ENCODE data around the gene AGAP3. TPM values are rescaled to one million over a fixed set of nuclear protein-coding genes. Genes with fewer than 3 reads are reported as not detected.

The AGAP3 gene
- total RNA-seq, 2 donors from 2014 or later = 45.0 to 58.6 TPM

DNA sequence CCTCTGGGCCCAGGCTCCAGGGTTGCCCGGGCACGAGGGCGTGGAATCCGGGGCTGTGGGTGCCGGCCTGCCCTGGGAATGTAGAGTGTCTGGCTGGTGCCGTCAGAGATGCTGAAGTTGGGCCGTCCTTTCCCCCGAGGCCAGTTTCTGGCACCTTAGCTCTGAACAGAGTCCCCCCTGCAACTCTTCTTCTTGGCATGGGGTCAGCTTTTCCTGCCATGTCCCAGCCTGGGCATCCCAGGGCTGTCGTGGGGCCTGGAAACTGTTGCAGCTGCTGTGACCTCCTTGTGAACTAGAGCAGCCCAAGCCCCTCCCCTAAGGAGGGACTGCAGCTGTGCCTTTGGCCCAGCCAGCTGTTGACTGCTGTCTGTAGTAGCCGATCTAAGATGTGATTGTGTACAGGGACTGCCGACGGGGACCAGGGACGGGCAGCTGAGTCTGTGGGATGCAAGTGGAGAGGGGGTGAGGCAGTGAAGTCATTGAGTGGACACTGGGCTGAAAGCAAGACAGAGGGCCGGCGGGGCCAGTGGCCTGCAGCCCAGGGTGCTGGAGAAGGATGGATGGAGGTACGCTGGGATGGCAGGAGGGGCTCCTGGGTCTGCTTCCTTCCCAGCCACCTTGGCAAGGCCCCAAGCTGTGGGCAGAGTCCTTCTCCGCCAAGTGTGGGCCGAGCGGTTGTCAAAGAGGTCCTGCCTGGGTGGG is 45.5 kb downstream of the AGAP3 start:
- no peaks in the 10 kb centered on the region for H3K9me3 Mint-ChIP-seq
- H3K4me1 Mint-ChIP-seq = no peaks in the 10 kb centered on the region
- no peaks in the 10 kb centered on the region for H3K27me3 Mint-ChIP-seq
- no peak for ATAC-seq (replicated peaks)
- H3K4me3 Mint-ChIP-seq = no peak overlapping the region
- H3K36me3 Mint-ChIP-seq (ENCODE audit: low read depth) = peaks cover 20% of the 10 kb centered on the region
- no peak overlapping the region for H3K27ac Mint-ChIP-seq

DNA sequence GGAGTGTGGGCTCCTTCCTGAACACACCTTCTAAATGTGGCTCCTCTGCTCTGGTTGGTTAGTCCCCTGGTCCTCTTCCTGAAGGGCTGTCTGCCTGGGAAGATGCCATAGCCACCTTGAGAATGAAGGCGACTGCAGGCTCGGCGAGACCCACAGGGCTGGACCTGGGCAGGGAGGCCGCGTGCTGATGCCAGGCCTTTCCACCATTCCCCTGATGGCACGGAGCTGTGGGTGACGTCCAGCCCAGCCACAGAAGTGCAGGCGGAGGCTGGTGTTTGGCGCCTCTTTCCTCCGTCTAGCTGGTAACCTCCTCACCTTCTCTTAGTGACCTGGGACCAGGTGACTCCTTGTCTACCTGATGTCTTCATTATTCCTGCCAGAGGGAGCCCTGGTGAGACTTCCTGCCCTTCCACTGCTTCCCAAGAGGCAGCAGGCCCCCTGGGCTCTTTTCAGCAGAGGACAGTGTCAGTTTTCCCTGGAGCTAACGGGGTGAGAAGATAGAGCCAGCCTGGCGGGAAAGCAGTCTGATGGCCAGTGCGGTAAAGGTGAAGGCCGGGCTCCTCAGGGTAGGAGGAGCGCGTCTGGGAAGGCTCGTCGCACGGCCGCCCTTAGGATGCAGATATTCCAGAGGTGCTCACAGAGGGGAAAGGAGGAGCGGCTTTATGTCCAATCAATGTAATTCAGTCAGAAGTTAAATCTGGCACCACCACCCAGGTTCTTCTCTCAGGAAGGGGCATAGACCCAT is 46.4 kb downstream of the AGAP3 start:
- H3K27ac Mint-ChIP-seq = no peak overlapping the region
- no peaks in the 10 kb centered on the region for H3K27me3 Mint-ChIP-seq
- ATAC-seq (replicated peaks) = no peak

DNA sequence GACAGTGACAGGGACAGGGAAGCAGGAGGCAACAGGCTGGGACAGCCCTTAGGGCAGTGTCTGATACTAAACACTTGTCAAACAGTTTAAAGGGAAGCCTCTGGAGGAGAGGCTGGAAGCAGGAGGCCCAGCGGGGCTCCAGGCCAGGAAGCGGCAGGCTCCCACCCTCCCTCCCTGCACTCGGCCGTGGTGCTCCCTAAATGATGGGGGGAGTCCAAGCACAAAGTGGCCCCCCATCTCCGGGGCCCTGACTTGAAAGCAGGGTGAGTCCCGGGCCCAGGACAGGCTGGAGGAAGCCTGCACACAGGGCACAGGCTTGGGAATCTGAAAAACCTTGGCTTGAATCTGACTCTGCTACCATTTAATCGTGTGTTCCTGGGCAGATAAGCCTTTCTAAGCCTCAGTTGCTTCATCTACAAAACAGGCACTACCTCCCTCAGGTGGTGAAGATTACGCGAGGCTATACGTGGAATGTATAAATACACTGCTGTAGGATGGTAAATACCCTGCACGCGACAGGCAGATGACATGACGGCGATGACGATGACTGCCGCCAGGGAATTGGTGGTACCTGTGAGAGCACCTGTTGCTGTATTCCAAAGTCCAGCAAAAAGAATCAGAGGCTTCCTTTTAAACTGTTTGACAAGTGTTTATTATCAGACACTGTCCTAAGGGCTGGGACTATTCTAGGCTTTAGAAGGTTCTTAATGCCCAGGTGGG is 47.2 kb downstream of the AGAP3 start:
- H3K9me3 Mint-ChIP-seq = no peaks in the 10 kb centered on the region
- peaks cover 20% of the 10 kb centered on the region for H3K36me3 Mint-ChIP-seq (ENCODE audit: low read depth)
- no peak overlapping the region for H3K4me3 Mint-ChIP-seq
- no peaks in the 10 kb centered on the region for H3K27me3 Mint-ChIP-seq
- H3K27ac Mint-ChIP-seq = no peak overlapping the region
- no peak for ATAC-seq (replicated peaks)
- no peaks in the 10 kb centered on the region for H3K4me1 Mint-ChIP-seq

More for the DNA sequence above, 46.4 kb downstream of the AGAP3 start:
- no peaks in the 10 kb centered on the region for H3K9me3 Mint-ChIP-seq
- no peak overlapping the region for H3K4me3 Mint-ChIP-seq
- H3K36me3 Mint-ChIP-seq (ENCODE audit: low read depth) = peaks cover 20% of the 10 kb centered on the region
- no peaks in the 10 kb centered on the region for H3K4me1 Mint-ChIP-seq

DNA sequence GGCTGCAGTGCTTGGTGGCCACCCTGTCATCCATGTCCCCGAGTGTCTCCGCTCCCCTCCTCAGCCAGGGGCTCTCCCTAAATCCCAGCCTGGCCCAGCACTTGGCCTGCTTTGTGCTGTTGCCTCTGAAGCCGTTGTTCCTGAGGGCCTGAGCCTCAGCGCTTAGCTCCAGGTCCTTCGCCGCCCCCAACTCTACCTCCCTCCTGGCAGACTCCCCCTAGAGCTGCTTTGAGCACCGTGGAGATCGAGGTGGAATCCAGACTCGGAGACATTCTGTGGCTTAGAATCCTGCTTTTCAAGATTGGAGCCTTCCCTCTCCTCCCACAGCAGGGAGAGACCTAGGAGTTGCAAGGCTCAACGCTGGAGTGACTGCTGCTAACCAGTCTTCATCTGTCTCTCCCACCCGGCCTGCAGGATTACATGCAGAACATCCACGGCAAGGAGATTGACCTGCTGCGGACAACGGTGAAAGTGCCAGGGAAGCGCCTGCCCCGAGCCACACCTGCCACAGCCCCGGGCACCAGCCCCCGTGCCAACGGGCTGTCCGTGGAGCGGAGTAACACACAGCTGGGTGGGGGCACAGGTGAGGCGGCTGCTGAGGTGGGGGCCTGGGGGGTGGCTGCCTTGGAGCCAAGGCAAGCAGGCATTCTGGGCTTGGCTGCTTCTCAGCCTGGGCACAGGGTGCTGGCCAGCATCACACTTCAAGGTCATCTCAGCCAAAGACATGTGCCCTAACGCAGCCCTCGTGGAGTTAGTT is 47.9 kb downstream of the AGAP3 start:
- H3K36me3 Mint-ChIP-seq (ENCODE audit: low read depth) = peaks cover 20% of the 10 kb centered on the region
- no peaks in the 10 kb centered on the region for H3K4me1 Mint-ChIP-seq
- H3K27me3 Mint-ChIP-seq = no peaks in the 10 kb centered on the region
- no peaks in the 10 kb centered on the region for H3K9me3 Mint-ChIP-seq
- no peak overlapping the region for H3K4me3 Mint-ChIP-seq
- no peak for ATAC-seq (replicated peaks)
- no peak overlapping the region for H3K27ac Mint-ChIP-seq

DNA sequence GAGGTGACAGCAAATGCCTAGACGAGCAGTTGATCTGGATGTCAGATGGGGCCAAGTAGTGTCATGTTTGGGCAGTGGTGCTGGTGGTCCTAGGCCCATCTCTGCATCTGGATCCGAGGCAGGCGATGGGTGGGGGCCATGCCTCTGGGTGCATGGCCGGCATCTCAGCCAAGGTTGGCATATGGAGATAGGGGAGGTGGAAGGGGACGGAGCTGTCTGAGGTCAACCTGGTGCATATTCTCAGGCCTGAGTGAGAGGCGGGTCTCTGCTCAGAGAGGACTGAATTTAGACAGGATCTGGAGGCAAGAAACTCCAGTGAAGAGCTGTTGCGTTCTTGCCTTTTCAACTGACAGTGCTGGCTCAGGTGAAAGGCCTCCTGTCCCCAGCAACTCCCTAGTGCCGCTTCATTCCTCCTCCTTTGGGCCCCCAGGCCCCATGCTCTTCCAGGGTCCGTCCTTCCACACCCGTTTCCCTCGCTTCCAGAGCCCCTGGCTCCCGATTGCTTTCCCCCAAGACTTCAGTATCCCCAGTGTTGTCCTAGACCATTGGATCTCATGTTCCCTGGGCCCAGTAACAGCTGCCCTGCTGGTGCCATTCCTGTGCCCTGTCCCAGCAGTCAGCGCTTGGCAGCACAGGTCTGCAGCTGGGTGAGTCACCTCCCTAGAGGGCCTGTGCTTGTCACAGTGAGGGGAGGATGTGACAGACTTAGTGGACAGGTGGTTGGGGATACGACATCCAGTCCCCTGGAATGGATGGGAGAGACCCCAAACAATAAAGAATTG is 48.7 kb downstream of the AGAP3 start:
- Mint-ChIP-seq H3K36me3 (ENCODE audit: low read depth) (peaks cover 20% of the 10 kb centered on the region), H3K9me3 (no peaks in the 10 kb centered on the region), H3K4me1 (no peaks in the 10 kb centered on the region), H3K27me3 (no peaks in the 10 kb centered on the region), H3K27ac (no peak overlapping the region), H3K4me3 (no peak overlapping the region)
- ATAC-seq (replicated peaks) = no peak

DNA sequence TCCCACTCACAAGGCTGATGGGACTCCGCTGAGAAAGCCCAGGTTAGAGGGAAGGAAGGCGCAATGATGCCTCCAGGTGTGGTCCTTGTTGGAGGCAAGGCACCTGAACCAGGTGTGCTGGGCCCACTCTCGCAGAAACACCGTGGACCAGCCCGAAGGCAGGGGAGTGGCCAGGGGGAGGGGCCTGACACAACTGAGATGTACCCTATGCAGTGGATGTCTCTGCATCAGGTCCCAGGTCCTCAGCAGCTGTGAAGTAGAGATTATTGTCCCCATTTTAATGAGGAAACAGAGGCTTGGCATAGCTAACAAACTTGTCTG is 49.2 kb downstream of the AGAP3 start:
- Mint-ChIP-seq H3K4me1 (no peaks in the 10 kb centered on the region), H3K4me3 (no peak overlapping the region), H3K27me3 (no peaks in the 10 kb centered on the region), H3K9me3 (no peaks in the 10 kb centered on the region), H3K36me3 (ENCODE audit: low read depth) (peaks cover 17% of the 10 kb centered on the region), H3K27ac (no peak overlapping the region)
- no peak for ATAC-seq (replicated peaks)

DNA sequence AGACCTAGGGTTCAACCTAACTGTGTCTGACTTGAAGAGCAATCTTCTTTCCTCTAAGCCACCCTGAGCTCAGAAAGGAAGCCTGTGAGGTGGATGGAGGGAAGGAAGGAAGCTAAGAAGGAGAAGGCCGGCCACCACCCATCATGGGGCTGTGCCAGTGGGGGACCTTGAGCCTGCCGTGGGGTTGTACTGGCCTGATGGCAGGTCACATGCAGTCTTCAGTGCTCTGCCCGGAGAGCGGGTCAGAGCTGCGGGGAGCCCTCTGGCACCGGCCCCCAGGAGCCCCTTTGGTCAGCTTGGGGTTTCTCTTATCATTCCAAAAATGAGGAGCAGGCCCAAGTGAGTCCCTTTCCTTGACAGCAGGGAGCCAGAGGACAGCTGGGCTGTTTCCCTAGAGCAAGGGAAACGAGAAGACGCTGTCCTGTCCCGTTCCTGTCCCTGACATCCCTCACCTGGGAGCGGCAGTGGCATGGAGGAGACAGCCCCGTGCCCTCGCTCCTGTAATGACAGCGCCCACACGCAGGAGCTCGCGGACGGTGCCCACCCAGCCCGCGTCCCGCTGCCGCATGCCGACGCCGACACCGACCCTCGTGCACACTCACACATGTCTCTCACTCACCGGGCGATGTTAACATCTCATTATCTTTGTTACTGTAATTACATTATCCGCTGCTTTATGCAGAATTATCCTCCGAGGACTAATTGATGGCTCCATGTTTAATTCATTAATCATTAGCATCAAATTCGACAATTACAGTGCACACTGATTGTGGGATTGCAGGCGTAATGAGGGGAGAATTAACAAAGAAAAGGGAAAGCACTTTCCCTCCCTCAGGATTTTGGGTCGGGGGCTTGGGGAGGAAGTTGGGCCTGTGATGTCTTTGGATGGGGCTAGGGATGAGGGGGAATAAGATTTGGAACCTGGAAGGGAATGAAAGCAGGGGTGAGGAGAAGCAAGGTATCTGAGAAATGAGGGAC is 49.9 kb downstream of the AGAP3 start:
- Mint-ChIP-seq H3K36me3 (ENCODE audit: low read depth) (peaks cover 14% of the 10 kb centered on the region), H3K27ac (no peak overlapping the region), H3K9me3 (no peaks in the 10 kb centered on the region), H3K27me3 (no peaks in the 10 kb centered on the region), H3K4me3 (no peak overlapping the region), H3K4me1 (no peaks in the 10 kb centered on the region)
- no peak for ATAC-seq (replicated peaks)

DNA sequence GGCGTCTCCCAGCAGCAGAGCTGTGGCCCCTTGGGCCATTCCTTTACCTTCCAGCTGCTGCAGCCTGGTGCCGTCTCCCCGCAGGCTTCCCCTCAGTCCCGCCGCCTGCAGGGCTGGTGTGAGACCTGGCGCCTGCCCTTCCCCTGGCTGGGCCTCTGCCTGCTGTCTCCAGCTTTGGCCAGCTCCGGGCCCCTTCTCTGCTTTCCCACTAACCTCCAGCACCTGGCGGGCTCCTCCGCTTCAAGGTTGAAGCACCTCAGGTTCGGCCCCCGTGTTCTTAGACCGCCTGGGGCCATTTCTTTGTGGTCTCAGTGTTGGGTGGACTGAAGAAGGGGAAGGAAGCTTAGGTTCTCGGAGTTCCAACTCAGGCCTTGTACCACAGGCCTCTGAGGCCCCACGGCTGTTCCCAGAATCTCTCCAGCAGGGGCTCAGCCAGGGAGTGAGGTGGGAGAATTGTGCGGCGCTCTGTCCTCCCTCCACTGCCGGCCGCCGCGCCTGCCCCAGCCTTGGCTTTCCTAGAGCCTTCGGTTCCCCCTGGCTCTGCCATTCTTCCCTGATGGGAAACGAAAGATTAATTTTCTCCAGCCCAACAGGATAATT is 50.9 kb downstream of the AGAP3 start:
- no peak overlapping the region for H3K27ac Mint-ChIP-seq
- H3K36me3 Mint-ChIP-seq (ENCODE audit: low read depth) = peaks cover 7% of the 10 kb centered on the region
- H3K9me3 Mint-ChIP-seq = no peaks in the 10 kb centered on the region
- H3K4me1 Mint-ChIP-seq = no peaks in the 10 kb centered on the region
- no peak for ATAC-seq (replicated peaks)
- no peaks in the 10 kb centered on the region for H3K27me3 Mint-ChIP-seq
- no peak overlapping the region for H3K4me3 Mint-ChIP-seq

DNA sequence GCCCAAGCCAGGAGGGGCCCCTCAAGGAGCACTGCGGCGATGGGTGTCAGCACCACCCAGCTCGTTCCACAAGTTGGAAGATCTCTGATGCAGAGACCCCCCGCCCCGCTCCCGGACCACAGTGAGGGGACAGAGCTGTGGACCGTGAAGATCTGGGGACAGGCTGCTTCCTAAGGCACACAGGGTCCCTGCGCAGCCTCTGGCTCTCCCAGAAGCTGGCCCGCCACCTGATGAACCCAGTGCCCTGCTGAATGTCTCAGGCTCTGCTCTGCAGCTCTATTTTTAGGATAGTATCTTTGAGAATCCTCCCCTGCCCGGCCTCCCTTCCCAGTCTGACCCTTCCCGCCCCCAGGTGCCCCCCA is 51.5 kb downstream of the AGAP3 start:
- H3K9me3 Mint-ChIP-seq = no peaks in the 10 kb centered on the region
- H3K27ac Mint-ChIP-seq = no peak overlapping the region
- H3K4me3 Mint-ChIP-seq = no peak overlapping the region
- ATAC-seq (replicated peaks) = no peak
- no peaks in the 10 kb centered on the region for H3K4me1 Mint-ChIP-seq
- no peaks in the 10 kb centered on the region for H3K27me3 Mint-ChIP-seq
- peaks cover 13% of the 10 kb centered on the region for H3K36me3 Mint-ChIP-seq (ENCODE audit: low read depth)

DNA sequence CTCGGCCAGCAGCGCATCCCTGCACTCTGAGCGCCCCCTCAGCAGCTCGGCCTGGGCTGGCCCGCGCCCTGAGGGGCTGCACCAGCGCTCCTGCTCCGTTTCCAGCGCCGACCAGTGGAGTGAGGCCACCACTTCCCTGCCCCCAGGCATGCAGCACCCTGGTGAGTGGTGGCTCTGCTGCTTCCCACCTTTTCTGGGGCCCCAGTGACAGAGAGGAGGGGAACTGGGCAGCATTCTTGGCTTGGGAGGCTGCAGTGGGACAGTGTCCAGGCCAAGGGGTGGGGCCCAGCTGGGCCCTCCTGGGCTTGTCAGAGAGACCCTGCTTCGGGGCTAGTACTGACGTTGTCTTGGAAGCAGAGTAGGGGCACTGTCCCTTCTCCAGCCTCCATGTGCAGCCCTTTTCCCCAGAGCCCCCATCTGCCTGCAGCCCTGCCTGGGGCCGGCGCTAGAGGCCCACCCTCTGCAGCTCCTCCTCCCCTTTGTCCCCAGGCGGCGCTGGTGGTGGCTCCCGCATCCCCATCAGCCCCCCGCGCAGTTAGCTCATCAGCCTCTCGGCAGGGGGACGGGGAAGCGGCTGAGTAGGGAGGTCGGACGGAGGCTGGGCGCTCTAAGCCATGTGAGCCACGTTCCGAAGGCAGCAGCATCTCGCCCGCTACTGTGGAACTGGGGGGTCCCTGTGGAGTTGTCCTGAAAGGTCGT is 52.0 kb downstream of the AGAP3 start:
- ATAC-seq (replicated peaks) = no peak
- Mint-ChIP-seq H3K36me3 (ENCODE audit: low read depth) (peaks cover 18% of the 10 kb centered on the region), H3K4me1 (no peaks in the 10 kb centered on the region)

DNA sequence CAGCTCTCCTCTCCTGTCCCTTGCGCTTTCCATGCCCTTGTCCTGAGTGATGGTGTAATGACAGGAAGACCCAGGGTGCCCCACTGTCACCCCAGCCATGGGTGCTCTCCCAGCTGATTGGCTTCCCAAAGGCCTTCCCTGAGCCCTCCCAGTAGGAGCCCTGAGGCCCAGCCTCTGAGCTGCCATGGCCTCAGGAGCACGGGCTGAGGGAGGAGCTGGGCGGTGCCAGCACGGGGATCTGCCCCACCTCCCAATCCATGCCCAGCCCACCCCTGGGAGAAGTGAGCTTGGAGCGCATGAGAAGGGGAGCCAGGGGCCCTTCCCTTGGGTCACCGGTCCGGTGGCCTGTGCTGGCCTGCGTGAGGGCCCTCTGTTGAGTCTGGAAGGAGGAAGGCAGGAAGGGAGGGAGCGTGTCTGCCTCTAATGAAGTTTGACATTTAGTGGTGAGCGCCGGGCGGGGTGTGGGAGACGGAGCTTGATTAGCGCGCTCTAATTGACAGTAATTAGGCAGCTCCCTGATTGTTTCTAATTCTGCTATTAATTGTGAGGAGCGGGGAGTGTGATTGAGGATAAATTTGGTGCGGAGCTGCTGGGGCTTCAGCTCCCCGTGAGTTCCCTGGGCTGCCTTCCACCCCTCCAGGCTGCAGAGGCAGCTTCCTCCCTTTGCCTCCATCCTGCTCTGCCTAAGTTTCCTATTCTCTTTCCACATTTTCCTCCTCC is 53.0 kb downstream of the AGAP3 start:
- Mint-ChIP-seq H3K4me3 (no peak overlapping the region), H3K36me3 (ENCODE audit: low read depth) (peaks cover 23% of the 10 kb centered on the region), H3K4me1 (no peaks in the 10 kb centered on the region), H3K27ac (no peak overlapping the region), H3K9me3 (no peaks in the 10 kb centered on the region), H3K27me3 (no peaks in the 10 kb centered on the region)
- ATAC-seq (replicated peaks) = no peak

More for the DNA sequence above, 52.0 kb downstream of the AGAP3 start:
- no peaks in the 10 kb centered on the region for H3K9me3 Mint-ChIP-seq
- H3K27me3 Mint-ChIP-seq = no peaks in the 10 kb centered on the region
- no peak overlapping the region for H3K4me3 Mint-ChIP-seq
- H3K27ac Mint-ChIP-seq = no peak overlapping the region

DNA sequence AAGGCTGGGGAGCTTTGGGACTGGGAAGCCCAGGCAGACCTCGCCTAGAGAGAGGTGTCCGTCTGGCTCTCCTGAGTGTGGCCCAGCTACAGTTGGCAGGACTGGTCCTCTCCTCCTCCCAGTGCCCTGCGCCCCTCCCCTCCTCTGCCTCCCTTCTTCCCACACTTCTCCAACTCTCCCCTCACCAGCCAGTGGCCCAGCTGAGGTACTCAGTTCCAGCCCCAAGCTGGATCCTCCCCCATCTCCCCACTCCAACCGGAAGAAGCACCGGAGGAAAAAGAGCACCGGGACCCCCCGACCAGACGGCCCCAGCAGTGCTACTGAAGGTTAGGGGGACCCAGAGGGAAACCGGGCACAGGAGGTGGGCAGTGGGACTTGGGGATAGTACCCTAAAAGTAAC is 53.5 kb downstream of the AGAP3 start:
- no peaks in the 10 kb centered on the region for H3K27me3 Mint-ChIP-seq
- no peak for ATAC-seq (replicated peaks)
- peaks cover 23% of the 10 kb centered on the region for H3K36me3 Mint-ChIP-seq (ENCODE audit: low read depth)
- no peaks in the 10 kb centered on the region for H3K4me1 Mint-ChIP-seq
- H3K27ac Mint-ChIP-seq = no peak overlapping the region
- H3K9me3 Mint-ChIP-seq = no peaks in the 10 kb centered on the region
- H3K4me3 Mint-ChIP-seq = no peak overlapping the region
